Measurements from ENCODE around the gene GRM8.

GRM8 gene

GRCh38 chr7:127239814-127240213, 12.9 kb downstream of the GRM8 start:
- H3K9me2 ChIP-seq (replicated peaks; ENCODE audit: insufficient read depth, low read length), result no peaks in the 10 kb centered on the region
- no peak overlapping the region for H3K27ac ChIP-seq (ENCODE audit: low read length)
- no peaks in the 10 kb centered on the region for H4K20me1 ChIP-seq (ENCODE audit: insufficient read depth, low read length)
- no peaks in the 10 kb centered on the region for H3K79me2 ChIP-seq (ENCODE audit: low read length)
- no peaks in the 10 kb centered on the region for H3F3A ChIP-seq (ENCODE audit: insufficient read depth, low read length)
- H3K4me3 ChIP-seq (ENCODE audit: low read length), result no peak overlapping the region
- no peaks in the 10 kb centered on the region for H3K9me3 ChIP-seq (replicated peaks; ENCODE audit: insufficient read depth, low read length)
- H3K4me2 ChIP-seq (ENCODE audit: low read depth, low read length), result no peak overlapping the region
- TF ChIP-seq, protein P1, sequence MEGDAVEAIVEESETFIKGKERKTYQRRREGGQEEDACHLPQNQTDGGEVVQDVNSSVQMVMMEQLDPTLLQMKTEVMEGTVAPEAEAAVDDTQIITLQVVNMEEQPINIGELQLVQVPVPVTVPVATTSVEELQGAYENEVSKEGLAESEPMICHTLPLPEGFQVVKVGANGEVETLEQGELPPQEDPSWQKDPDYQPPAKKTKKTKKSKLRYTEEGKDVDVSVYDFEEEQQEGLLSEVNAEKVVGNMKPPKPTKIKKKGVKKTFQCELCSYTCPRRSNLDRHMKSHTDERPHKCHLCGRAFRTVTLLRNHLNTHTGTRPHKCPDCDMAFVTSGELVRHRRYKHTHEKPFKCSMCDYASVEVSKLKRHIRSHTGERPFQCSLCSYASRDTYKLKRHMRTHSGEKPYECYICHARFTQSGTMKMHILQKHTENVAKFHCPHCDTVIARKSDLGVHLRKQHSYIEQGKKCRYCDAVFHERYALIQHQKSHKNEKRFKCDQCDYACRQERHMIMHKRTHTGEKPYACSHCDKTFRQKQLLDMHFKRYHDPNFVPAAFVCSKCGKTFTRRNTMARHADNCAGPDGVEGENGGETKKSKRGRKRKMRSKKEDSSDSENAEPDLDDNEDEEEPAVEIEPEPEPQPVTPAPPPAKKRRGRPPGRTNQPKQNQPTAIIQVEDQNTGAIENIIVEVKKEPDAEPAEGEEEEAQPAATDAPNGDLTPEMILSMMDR (IDR thresholded peaks at IDR 0.05; ENCODE audit: low read length), result no peak
- TF ChIP-seq EZH2phosphoT487 (IDR thresholded peaks at IDR 0.05; ENCODE audit: low read length) (no peak), EZH2 (optimal IDR thresholded peaks at IDR 0.05; ENCODE audit: low read depth, low read length) (no peak)
- H2AFZ ChIP-seq (ENCODE audit: low read length), result no peak overlapping the region
- no peak overlapping the region for H3K9ac ChIP-seq (ENCODE audit: low read length)
- H3K4me1 ChIP-seq (ENCODE audit: low read length), result no peaks in the 10 kb centered on the region
- H3K27me3 ChIP-seq (replicated peaks; ENCODE audit: insufficient read depth, low read length), result no peaks in the 10 kb centered on the region
- no peaks in the 10 kb centered on the region for H3K36me3 ChIP-seq (replicated peaks; ENCODE audit: insufficient read depth, low read length)
- DNase-seq, result no peak

GRCh38 chr7:127233630-127234029, 19.1 kb downstream of the GRM8 start:
- H3K9me3 ChIP-seq (replicated peaks; ENCODE audit: insufficient read depth, low read length), result no peaks in the 10 kb centered on the region
- H2AFZ ChIP-seq (ENCODE audit: low read length), result no peak overlapping the region
- H3K36me3 ChIP-seq (replicated peaks; ENCODE audit: insufficient read depth, low read length), result no peaks in the 10 kb centered on the region
- H3K4me3 ChIP-seq (ENCODE audit: low read length), result no peak overlapping the region
- no peaks in the 10 kb centered on the region for H3F3A ChIP-seq (ENCODE audit: insufficient read depth, low read length)
- no peaks in the 10 kb centered on the region for H3K4me1 ChIP-seq (ENCODE audit: low read length)
- no peaks in the 10 kb centered on the region for H3K79me2 ChIP-seq (ENCODE audit: low read length)
- H3K9me2 ChIP-seq (replicated peaks; ENCODE audit: insufficient read depth, low read length), result no peaks in the 10 kb centered on the region
- no peak overlapping the region for H3K4me2 ChIP-seq (ENCODE audit: low read depth, low read length)
- H3K9ac ChIP-seq (ENCODE audit: low read length), result no peak overlapping the region
- H3K27ac ChIP-seq (ENCODE audit: low read length), result no peak overlapping the region
- no peaks in the 10 kb centered on the region for H3K27me3 ChIP-seq (replicated peaks; ENCODE audit: insufficient read depth, low read length)
- TF ChIP-seq, protein P1 (IDR thresholded peaks at IDR 0.05; ENCODE audit: low read length), result no peak
- no peak for TF ChIP-seq EZH2phosphoT487 (IDR thresholded peaks at IDR 0.05; ENCODE audit: low read length)
- TF ChIP-seq EZH2 (optimal IDR thresholded peaks at IDR 0.05; ENCODE audit: low read depth, low read length), result no peak
- no peaks in the 10 kb centered on the region for H4K20me1 ChIP-seq (ENCODE audit: insufficient read depth, low read length)
- DNase-seq, result no peak

DNA sequence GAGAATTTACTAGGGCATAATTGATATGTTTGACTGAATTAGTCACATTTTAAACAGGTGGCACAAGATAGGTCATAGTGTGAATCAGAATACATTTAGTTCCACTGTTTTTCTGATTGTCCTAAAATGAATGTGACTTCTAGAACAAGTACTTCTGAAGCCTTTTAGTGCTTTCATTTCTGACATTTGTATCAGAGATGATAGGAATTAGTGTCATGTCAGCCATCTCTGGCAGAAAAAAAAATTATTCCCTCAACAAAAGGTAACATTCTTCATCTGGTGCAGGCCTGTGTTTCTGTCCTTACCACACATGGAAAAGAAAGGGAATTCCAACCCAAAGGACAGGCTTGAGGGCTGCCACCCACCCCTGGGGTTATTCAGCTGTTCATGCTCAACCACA, 21.3 kb downstream of the GRM8 start:
- no peak overlapping the region for H2AFZ ChIP-seq (ENCODE audit: low read length)
- H4K20me1 ChIP-seq (ENCODE audit: insufficient read depth, low read length), result no peaks in the 10 kb centered on the region
- no peak for DNase-seq
- no peaks in the 10 kb centered on the region for H3K4me1 ChIP-seq (ENCODE audit: low read length)
- no peaks in the 10 kb centered on the region for H3K79me2 ChIP-seq (ENCODE audit: low read length)
- H3F3A ChIP-seq (ENCODE audit: insufficient read depth, low read length), result no peaks in the 10 kb centered on the region
- no peak overlapping the region for H3K4me3 ChIP-seq (ENCODE audit: low read length)
- no peak overlapping the region for H3K27ac ChIP-seq (ENCODE audit: low read length)
- no peaks in the 10 kb centered on the region for H3K9me3 ChIP-seq (replicated peaks; ENCODE audit: insufficient read depth, low read length)
- H3K9ac ChIP-seq (ENCODE audit: low read length), result no peak overlapping the region
- H3K27me3 ChIP-seq (replicated peaks; ENCODE audit: insufficient read depth, low read length), result no peaks in the 10 kb centered on the region
- H3K36me3 ChIP-seq (replicated peaks; ENCODE audit: insufficient read depth, low read length), result no peaks in the 10 kb centered on the region
- H3K9me2 ChIP-seq (replicated peaks; ENCODE audit: insufficient read depth, low read length), result no peaks in the 10 kb centered on the region
- no peak overlapping the region for H3K4me2 ChIP-seq (ENCODE audit: low read depth, low read length)
- TF ChIP-seq EZH2 (optimal IDR thresholded peaks at IDR 0.05; ENCODE audit: low read depth, low read length) (no peak), EZH2phosphoT487 (IDR thresholded peaks at IDR 0.05; ENCODE audit: low read length) (no peak)
- TF ChIP-seq, protein P1 (IDR thresholded peaks at IDR 0.05; ENCODE audit: low read length), result no peak
